ENCODE data around the gene CCDC167.

- TF ChIP-seq, protein P1, sequence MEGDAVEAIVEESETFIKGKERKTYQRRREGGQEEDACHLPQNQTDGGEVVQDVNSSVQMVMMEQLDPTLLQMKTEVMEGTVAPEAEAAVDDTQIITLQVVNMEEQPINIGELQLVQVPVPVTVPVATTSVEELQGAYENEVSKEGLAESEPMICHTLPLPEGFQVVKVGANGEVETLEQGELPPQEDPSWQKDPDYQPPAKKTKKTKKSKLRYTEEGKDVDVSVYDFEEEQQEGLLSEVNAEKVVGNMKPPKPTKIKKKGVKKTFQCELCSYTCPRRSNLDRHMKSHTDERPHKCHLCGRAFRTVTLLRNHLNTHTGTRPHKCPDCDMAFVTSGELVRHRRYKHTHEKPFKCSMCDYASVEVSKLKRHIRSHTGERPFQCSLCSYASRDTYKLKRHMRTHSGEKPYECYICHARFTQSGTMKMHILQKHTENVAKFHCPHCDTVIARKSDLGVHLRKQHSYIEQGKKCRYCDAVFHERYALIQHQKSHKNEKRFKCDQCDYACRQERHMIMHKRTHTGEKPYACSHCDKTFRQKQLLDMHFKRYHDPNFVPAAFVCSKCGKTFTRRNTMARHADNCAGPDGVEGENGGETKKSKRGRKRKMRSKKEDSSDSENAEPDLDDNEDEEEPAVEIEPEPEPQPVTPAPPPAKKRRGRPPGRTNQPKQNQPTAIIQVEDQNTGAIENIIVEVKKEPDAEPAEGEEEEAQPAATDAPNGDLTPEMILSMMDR (IDR thresholded peaks at IDR 0.05) = peak in 1 of 4 experiments; percentile 11
- no peak for TF ChIP-seq POLR2AphosphoS5 (IDR thresholded peaks at IDR 0.05)
Observed at GRCh38 chr6:37489697-37490336, 9.9 kb downstream of the CCDC167 start.

All from sigmoid colon (tissue), 4 donors.